Measurements from ENCODE around the gene ARID3A. TPM values are rescaled to one million over a fixed set of nuclear protein-coding genes. Genes with fewer than 3 reads are reported as not detected.

The ARID3A gene
- total RNA-seq, 1 donor from 2014 or later: 35.0 TPM

DNA sequence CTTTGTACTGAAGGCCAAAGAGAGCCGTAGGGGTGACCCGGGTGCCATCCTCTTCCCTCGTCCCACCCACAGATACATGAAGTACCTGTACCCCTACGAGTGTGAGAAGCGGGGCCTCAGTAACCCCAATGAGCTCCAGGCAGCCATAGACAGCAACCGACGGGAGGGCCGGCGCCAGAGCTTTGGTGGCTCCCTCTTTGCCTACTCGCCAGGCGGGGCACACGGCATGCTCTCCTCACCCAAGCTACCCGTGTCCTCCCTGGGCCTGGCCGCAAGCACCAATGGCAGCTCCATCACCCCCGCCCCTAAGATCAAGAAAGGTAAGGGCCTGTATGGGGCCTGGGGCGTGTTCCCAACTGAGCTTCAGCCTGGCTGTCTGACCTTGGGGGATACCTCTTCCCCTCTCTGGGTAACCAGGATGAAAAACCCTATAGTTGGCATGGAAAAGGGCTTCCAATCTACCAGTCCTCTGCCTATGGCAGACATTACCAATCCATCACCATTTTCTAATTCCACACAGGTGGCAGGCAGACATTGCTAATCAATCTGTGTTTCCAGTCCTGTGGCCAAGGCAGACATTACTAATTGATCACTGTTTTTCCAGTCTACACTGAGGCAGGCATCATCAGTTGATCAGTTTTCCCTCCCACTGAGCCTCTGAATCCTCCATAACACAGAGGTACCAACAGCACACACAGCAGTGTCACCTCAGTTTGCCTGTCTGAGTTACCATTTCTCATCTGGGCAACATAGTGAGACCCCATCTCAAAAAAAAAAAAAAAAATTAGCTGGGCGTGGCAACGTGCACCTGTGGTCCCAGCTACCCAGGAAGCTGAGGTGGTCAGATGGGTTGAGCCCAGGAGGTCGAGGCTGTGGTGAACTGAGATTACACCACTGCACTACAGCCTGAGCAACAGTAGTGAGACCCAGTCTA is 39.2 kb downstream of the ARID3A start:
- H3K27me3 Mint-ChIP-seq (ENCODE audit: insufficient read depth): no peaks in the 10 kb centered on the region
- H3K9me3 Mint-ChIP-seq: peaks cover 4% of the 10 kb centered on the region
- intact Hi-C loops (cut with micrococcal nuclease): no loop called here
- no peak for DNase-seq (ENCODE audit: low spot score)
- H3K36me3 Mint-ChIP-seq (ENCODE audit: low read depth): peaks cover 21% of the 10 kb centered on the region
- peak overlapping the region; percentile 40 for H3K27ac Mint-ChIP-seq
- H3K4me1 Mint-ChIP-seq (ENCODE audit: low read depth): no peaks in the 10 kb centered on the region
- H3K4me3 Mint-ChIP-seq: no peak overlapping the region

DNA sequence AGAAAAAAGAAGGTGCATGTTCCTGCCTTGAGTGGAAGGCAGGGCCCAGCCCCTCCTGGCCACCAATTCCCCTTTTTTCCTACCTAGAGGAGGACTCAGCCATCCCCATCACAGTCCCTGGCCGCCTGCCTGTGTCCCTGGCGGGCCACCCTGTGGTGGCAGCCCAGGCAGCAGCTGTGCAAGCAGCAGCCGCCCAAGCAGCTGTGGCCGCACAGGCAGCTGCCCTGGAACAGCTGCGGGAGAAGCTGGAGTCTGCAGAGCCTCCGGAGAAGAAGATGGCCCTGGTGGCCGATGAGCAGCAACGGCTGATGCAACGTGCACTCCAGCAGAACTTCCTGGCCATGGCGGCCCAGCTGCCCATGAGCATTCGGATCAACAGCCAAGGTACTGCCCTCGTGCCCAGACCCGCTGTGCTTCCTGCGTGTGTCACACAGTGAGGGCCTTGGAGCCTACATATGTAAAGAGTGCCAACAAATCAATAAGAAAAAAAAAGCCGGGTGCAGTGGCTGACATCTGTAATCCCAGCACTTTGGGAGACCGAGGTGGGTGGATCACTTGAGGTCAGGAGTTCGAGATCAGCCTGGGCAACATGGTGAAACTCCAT is 40.8 kb downstream of the ARID3A start:
- H3K27ac Mint-ChIP-seq: no peak overlapping the region
- H3K4me1 Mint-ChIP-seq (ENCODE audit: low read depth): no peaks in the 10 kb centered on the region
- H3K4me3 Mint-ChIP-seq: no peak overlapping the region
- DNase-seq (ENCODE audit: low spot score): no peak
- H3K36me3 Mint-ChIP-seq (ENCODE audit: low read depth): peaks cover 30% of the 10 kb centered on the region
- intact Hi-C loops (cut with micrococcal nuclease): no loop called here
- no peaks in the 10 kb centered on the region for H3K27me3 Mint-ChIP-seq (ENCODE audit: insufficient read depth)
- peaks cover 8% of the 10 kb centered on the region for H3K9me3 Mint-ChIP-seq

DNA sequence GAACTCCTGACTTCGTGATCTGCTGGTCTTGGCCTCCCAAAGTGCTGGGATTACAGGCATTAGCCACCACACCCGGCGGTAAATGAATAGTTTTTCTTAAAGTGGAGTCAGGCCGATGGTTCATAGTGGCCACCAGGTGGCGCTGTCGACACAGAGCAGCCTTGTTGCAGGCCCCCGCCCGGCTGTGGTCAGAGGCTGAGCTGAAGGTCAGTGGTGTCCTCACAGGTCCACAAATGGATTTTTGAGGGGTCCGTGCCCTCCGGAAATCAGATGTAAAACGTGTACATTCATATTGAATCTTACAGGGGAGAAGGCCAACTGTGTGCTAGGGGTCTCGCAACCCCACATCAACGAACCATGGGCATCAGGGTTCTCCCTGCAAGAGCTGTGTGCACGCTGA is 44.9 kb downstream of the ARID3A start:
- DNase-seq (ENCODE audit: low spot score): no peak
- Mint-ChIP-seq H3K27ac (no peak overlapping the region), H3K4me3 (no peak overlapping the region), H3K9me3 (peaks cover 5% of the 10 kb centered on the region), H3K27me3 (ENCODE audit: insufficient read depth) (no peaks in the 10 kb centered on the region), H3K4me1 (ENCODE audit: low read depth) (no peaks in the 10 kb centered on the region), H3K36me3 (ENCODE audit: low read depth) (peaks cover 28% of the 10 kb centered on the region)
- intact Hi-C loops (cut with micrococcal nuclease): no loop called here

DNA sequence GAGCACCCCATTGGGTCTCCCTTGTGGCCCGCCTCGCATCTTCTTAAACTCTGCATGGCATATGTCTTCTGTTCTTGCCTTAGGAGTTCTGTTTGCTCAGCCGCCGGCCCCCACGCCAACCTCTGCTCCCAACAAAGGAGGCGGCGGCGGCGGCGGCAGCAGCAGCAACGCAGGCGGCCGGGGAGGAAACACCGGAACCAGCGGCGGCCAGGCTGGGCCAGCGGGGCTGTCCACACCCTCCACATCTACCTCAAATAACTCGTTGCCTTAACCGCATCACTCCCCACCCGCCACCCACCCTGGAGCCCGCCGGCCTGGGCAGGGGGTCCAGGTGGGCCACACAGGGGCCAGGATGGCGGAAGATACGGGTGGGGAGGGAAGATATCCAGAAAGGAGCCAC is 46.0 kb downstream of the ARID3A start:
- no peaks in the 10 kb centered on the region for H3K4me1 Mint-ChIP-seq (ENCODE audit: low read depth)
- peaks cover 25% of the 10 kb centered on the region for H3K36me3 Mint-ChIP-seq (ENCODE audit: low read depth)
- no peak overlapping the region for H3K4me3 Mint-ChIP-seq
- H3K27me3 Mint-ChIP-seq (ENCODE audit: insufficient read depth): no peaks in the 10 kb centered on the region
- intact Hi-C loops (cut with micrococcal nuclease): no loop called here
- peaks cover 5% of the 10 kb centered on the region for H3K9me3 Mint-ChIP-seq
- no peak overlapping the region for H3K27ac Mint-ChIP-seq
- DNase-seq (ENCODE audit: low spot score): no peak

DNA sequence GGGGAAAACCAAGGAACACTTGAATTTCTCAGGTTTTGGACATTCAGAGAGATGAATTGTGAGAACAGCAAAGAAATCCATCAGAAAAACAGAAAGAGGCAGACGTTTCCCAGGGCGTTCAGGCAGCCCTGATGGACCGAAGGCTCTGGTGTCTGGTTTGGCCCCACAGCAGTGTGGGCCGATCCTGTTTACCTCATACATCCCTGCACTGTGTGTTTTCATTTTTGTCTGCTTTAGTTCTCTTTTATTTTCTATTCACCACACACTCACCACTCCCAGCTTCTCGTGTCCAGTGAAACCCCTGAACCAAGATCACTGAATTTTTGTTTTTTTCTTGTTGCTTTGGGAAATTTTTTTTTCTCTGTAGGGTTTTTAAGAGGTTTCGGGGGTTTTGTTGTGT is 46.4 kb downstream of the ARID3A start:
- DNase-seq (ENCODE audit: low spot score): no peak
- peaks cover 25% of the 10 kb centered on the region for H3K36me3 Mint-ChIP-seq (ENCODE audit: low read depth)
- H3K4me3 Mint-ChIP-seq: no peak overlapping the region
- intact Hi-C loops (cut with micrococcal nuclease): no loop called here
- H3K4me1 Mint-ChIP-seq (ENCODE audit: low read depth): no peaks in the 10 kb centered on the region
- H3K27ac Mint-ChIP-seq: no peak overlapping the region
- H3K27me3 Mint-ChIP-seq (ENCODE audit: insufficient read depth): no peaks in the 10 kb centered on the region
- peaks cover 5% of the 10 kb centered on the region for H3K9me3 Mint-ChIP-seq

DNA sequence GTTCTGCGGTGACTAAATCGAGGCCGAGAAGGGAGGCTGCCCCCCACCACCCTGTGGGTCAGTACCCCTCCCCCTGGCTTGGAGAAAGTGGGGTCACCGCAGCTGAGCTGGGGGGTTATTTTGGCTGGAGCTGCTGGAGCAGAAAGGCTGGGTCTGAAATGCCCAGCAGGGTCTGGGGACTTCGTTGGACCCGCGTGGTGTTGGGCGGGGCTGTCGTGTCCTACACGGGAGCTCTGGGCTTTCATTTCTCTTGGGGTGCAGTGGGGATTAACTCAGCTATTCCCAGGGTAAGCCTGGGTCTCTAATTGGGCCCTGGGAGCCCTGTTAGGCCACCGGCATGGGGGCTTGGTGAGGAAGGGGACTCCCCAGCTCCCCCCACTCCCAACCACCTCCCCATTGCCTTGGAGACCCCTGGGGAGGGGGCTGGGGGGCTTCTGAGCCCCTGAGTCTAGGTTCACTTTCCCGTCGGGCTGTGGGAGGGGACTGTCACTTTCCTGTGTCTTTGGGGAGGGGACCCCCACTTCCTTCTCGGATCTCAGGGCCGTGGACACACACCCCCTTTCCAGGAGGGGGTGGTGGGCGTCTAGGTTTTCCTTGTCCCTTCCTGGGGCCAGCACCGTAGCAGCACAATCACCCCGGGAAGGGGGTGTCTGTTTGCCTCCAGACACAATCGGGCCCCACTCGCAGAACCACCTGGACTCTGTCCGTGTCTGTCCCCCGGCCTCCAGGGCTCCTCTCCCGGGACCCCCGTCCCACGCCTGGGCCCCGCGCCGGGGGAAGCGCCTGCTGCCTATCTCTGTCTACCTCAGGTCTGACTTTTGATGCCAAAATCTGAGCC is 48.1 kb downstream of the ARID3A start:
- H3K36me3 Mint-ChIP-seq (ENCODE audit: low read depth): peaks cover 17% of the 10 kb centered on the region
- peaks cover 2% of the 10 kb centered on the region for H3K27me3 Mint-ChIP-seq (ENCODE audit: insufficient read depth)
- no peaks in the 10 kb centered on the region for H3K4me1 Mint-ChIP-seq (ENCODE audit: low read depth)
- H3K4me3 Mint-ChIP-seq: no peak overlapping the region
- DNase-seq (ENCODE audit: low spot score): no peak
- peaks cover 5% of the 10 kb centered on the region for H3K9me3 Mint-ChIP-seq
- H3K27ac Mint-ChIP-seq: no peak overlapping the region
- intact Hi-C loops (cut with micrococcal nuclease): no loop called here

DNA sequence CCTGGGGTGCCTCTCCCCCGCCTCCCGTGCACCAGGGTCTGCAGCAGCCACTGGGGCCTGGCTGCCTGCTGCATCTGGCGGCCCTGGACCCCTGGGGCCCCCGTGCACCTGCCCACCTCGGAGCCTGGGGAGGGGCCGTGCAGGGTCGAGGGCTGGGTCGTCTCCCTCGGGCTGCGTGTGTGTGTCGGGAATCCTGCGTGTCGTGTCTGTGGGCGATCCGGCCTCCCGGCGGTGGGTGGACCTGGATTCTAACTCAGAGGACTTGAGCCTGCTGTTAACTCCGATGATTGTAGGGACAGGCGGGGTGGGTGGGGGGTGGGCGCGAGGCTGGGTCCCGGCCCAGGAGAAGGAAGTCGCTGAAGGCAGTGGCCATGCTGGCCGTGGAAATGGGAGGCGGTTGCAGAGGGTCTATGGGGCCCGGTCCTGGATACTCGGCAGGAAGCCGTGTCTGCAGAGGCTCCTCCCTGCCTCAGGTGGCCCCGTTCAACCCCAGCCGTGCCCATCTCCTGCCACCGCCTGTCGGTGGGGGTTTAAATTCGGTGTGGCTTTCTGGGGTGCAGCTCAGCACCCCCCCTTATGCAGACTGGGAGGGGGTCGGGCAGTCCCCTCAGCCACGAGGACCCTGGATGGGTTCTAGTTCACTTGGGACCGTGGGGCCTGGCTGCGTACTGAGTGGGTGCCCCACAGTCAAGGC is 48.9 kb downstream of the ARID3A start:
- Mint-ChIP-seq H3K27me3 (ENCODE audit: insufficient read depth) (peaks cover 2% of the 10 kb centered on the region), H3K9me3 (peaks cover 5% of the 10 kb centered on the region), H3K4me1 (ENCODE audit: low read depth) (no peaks in the 10 kb centered on the region), H3K27ac (no peak overlapping the region), H3K36me3 (ENCODE audit: low read depth) (peaks cover 14% of the 10 kb centered on the region), H3K4me3 (no peak overlapping the region)
- no peak for DNase-seq (ENCODE audit: low spot score)
- intact Hi-C loops (cut with micrococcal nuclease): no loop called here

DNA sequence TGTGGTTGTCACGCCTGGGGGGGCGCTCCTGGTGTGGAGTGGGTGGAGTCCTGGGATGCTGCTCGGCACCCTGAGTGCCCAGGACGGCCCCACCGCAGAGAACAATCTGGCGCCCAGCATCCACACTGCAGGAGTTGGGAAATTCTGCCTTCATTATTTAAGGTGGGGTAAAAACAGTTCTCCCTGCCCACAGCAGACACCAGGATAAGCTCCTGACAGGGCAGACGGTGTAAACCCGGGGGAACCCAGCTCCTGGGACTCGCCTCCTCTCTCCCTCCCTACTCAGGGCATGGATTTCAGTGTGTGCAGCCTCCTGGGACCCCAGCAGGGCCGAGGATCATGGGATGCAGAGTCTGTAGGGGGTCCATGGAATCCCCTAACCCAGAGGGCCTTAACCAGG is 50.6 kb downstream of the ARID3A start:
- Mint-ChIP-seq H3K36me3 (ENCODE audit: low read depth) (peaks cover 6% of the 10 kb centered on the region), H3K27me3 (ENCODE audit: insufficient read depth) (peaks cover 5% of the 10 kb centered on the region), H3K9me3 (no peaks in the 10 kb centered on the region), H3K27ac (no peak overlapping the region), H3K4me1 (ENCODE audit: low read depth) (no peaks in the 10 kb centered on the region), H3K4me3 (no peak overlapping the region)
- intact Hi-C loops (cut with micrococcal nuclease): no loop called here
- DNase-seq (ENCODE audit: low spot score): no peak

DNA sequence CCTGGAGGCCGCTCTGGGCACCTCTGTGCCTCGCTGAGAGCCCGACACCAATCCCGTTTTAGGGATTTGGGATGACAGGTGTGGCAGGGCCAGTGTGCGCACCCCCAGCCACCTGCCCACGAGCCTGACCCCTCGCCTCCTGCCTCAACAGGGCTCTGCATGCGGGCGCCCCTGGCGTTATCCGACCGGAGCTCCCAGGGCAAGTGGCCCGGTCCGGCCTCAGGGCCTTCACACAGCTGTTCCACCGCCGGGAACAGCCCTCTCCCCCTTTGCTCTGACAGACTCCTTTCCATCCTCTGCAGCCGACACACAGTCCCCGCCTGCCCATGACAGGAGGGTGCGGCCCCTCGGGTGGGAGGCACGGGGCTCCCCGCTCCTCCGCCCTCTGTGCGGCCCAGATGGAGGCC is 51.2 kb downstream of the ARID3A start:
- H3K36me3 Mint-ChIP-seq (ENCODE audit: low read depth): peaks cover 6% of the 10 kb centered on the region
- intact Hi-C loops (cut with micrococcal nuclease): no loop called here
- no peaks in the 10 kb centered on the region for H3K4me1 Mint-ChIP-seq (ENCODE audit: low read depth)
- H3K9me3 Mint-ChIP-seq: no peaks in the 10 kb centered on the region
- H3K27me3 Mint-ChIP-seq (ENCODE audit: insufficient read depth): peaks cover 5% of the 10 kb centered on the region
- H3K27ac Mint-ChIP-seq: no peak overlapping the region
- no peak overlapping the region for H3K4me3 Mint-ChIP-seq
- DNase-seq (ENCODE audit: low spot score): no peak

DNA sequence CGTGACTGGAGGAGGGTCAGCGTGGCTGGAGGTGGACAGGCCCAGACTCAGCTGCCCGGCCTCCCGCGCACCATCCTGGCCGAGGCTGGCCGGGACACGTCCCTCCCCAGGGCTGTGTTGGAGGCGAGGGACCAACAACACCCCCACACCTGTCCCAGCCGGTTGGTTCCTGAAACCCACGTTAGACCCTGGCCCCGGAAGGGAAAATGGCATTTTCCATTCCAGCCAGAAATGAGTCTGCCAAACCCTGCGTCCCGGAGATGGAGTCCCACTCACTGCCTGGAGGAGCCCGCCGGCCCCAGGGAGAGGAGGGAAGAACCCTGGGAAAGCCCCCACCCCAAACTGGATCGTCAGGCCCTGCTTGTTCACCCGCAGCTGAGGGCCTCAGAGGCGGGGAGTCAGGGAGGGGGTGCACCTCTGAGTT is 53.5 kb downstream of the ARID3A start:
- DNase-seq (ENCODE audit: low spot score): no peak
- no peak overlapping the region for H3K27ac Mint-ChIP-seq
- peaks cover 1% of the 10 kb centered on the region for H3K36me3 Mint-ChIP-seq (ENCODE audit: low read depth)
- intact Hi-C loops (cut with micrococcal nuclease): no loop called here
- no peaks in the 10 kb centered on the region for H3K4me1 Mint-ChIP-seq (ENCODE audit: low read depth)
- no peaks in the 10 kb centered on the region for H3K9me3 Mint-ChIP-seq
- no peak overlapping the region for H3K4me3 Mint-ChIP-seq
- H3K27me3 Mint-ChIP-seq (ENCODE audit: insufficient read depth): peaks cover 7% of the 10 kb centered on the region

DNA sequence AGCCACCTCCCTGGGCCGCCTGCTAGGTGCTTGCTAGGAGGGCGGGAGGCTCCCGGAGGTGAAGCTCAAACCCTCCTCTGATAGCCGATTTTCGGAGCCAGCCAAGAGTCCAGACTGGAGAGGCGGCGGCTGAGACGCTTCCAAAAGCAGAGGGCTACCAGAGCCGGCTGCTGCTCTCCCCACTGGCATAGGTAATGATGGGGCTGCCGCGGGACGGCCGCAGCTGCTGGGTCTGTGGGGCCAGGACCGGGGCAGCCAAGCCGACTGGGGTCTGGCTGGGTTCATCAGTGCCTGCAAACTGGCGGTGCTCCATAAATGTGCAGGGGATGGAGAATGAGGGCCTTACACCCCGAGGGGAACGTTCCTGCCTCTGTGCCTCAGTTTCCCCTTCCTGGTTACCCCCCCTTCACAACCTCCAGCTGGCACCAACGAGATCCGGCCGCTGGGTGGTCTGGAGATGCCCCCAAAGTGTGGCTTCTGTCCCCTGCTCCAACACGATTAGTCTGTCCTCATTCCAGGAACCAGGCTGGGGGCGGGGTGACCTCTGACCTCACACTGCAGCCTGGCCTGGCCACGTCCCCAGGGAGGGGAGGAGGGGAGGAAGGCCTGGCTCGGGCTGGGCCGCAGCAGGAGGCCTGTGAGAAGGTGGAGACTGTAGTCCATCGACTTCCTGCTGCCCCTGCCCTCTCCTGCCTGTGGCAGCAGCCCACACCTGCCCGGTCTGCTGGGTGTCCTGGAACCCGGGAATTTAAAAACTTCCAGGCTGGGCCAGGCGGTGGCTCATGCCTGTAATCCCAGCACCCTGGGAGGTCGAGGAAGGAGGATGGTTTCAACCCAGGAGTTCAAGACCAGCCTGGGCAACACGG is 54.5 kb downstream of the ARID3A start:
- H3K4me3 Mint-ChIP-seq: no peak overlapping the region
- H3K27me3 Mint-ChIP-seq (ENCODE audit: insufficient read depth): peaks cover 7% of the 10 kb centered on the region
- DNase-seq (ENCODE audit: low spot score): no peak
- intact Hi-C loops (cut with micrococcal nuclease): no loop called here
- H3K4me1 Mint-ChIP-seq (ENCODE audit: low read depth): no peaks in the 10 kb centered on the region
- peaks cover 1% of the 10 kb centered on the region for H3K36me3 Mint-ChIP-seq (ENCODE audit: low read depth)
- H3K9me3 Mint-ChIP-seq: no peaks in the 10 kb centered on the region
- H3K27ac Mint-ChIP-seq: no peak overlapping the region

All from activated T-helper 1 cell treated with anti-CD3 and anti-CD28 coated beads, Interleukin-12 subunit alpha, Interleukin-12 subunit beta, Interleukin-2, Interleukin-4 antibody, amounts not matched to agents 30 ng/mL and 10 ng/mL and 1 ng/mL, durations not matched to agents 14 hours and 24 hours and 36 hours (primary cell).